NOMO-1 treated with dmso at 0.1 percent for 144 hours (cell line): ENCODE results near the gene TCAF2.
"Not testable (repeated sequence)": the region's sequence is repeated elsewhere in the genome, so short reads cannot be mapped to it uniquely, and the experiment has no call there.

ENCODE experiments used
- DNase-seq: peaks from one replicate; lab custom pipeline; 2025; ENCODE audit not compliant: unreplicated experiment; lab: John Stamatoyannopoulos, UW

TCAF2 gene

GRCh38 chr7:143620646-143621045 is at the start of gene TCAF2:
TSS of gene TCAF2 (plus strand) at chr7:143620974.
- DNase-seq, result not testable (repeated sequence)

- DNase-seq, result not testable (repeated sequence)
Measured at GRCh38 chr7:143571501-143571900, 49.3 kb upstream of the TCAF2 start, which contains the start of gene CTAGE15. TSS of gene CTAGE15 (plus strand) at chr7:143571801. CDS start at chr7:143571818, 17 bp downstream.

- DNase-seq, result not testable (repeated sequence)
Measured at GRCh38 chr7:143588183-143588582, 32.6 kb upstream of the TCAF2 start.

- not testable (repeated sequence) for DNase-seq
Measured at GRCh38 chr7:143589897-143590296, 30.9 kb upstream of the TCAF2 start.

- not testable (repeated sequence) for DNase-seq
Measured at GRCh38 chr7:143598086-143598485, 22.7 kb upstream of the TCAF2 start.

- DNase-seq, result not testable (repeated sequence)
Measured at GRCh38 chr7:143603549-143603948, 17.2 kb upstream of the TCAF2 start.

GRCh38 chr7:143606088-143606487 is 14.7 kb upstream of the TCAF2 start:
- DNase-seq, result not testable (repeated sequence)

GRCh38 chr7:143615545-143615944 is 5.2 kb upstream of the TCAF2 start:
- not testable (repeated sequence) for DNase-seq

- not testable (repeated sequence) for DNase-seq
Measured at GRCh38 chr7:143617204-143617603, 3.6 kb upstream of the TCAF2 start.

- DNase-seq, result not testable (repeated sequence)
Measured at GRCh38 chr7:143620058-143620457, 716 bp upstream of the TCAF2 start.

GRCh38 chr7:143621175-143621574 is 401 bp downstream of the TCAF2 start:
- DNase-seq, result not testable (repeated sequence)

GRCh38 chr7:143622130-143622529 is 1.4 kb downstream of the TCAF2 start:
- DNase-seq, result not testable (repeated sequence)

- DNase-seq, result not testable (repeated sequence)
Measured at GRCh38 chr7:143630653-143631052, 9.9 kb downstream of the TCAF2 start.

- not testable (repeated sequence) for DNase-seq
Measured at GRCh38 chr7:143632506-143632905, 11.7 kb downstream of the TCAF2 start.

- DNase-seq, result not testable (repeated sequence)
Measured at GRCh38 chr7:143633013-143633618, 12.3 kb downstream of the TCAF2 start.

- DNase-seq, result not testable (repeated sequence)
Measured at GRCh38 chr7:143635364-143636240, 14.8 kb downstream of the TCAF2 start.

GRCh38 chr7:143639372-143639771 is 18.6 kb downstream of the TCAF2 start:
- not testable (repeated sequence) for DNase-seq

- not testable (repeated sequence) for DNase-seq
Measured at GRCh38 chr7:143640528-143641189, 19.9 kb downstream of the TCAF2 start.

GRCh38 chr7:143646598-143646997 is 25.8 kb downstream of the TCAF2 start:
- DNase-seq, result not testable (repeated sequence)

- DNase-seq, result not testable (repeated sequence)
Measured at GRCh38 chr7:143649902-143650301, 29.1 kb downstream of the TCAF2 start.

- DNase-seq, result not testable (repeated sequence)
Measured at GRCh38 chr7:143650447-143650846, 29.7 kb downstream of the TCAF2 start.
